ENCODE measurements around the gene SLC41A2. TPM values are rescaled to one million over a fixed set of nuclear protein-coding genes. Genes with fewer than 3 reads are reported as not detected.
A peak's percentile ranks its signal among the peaks of the same experiment; 100 is the strongest.
"Not testable (repeated sequence)": the region's sequence is repeated elsewhere in the genome, so short reads cannot be mapped to it uniquely, and the experiment has no call there.

Gene SLC41A2, protein sequence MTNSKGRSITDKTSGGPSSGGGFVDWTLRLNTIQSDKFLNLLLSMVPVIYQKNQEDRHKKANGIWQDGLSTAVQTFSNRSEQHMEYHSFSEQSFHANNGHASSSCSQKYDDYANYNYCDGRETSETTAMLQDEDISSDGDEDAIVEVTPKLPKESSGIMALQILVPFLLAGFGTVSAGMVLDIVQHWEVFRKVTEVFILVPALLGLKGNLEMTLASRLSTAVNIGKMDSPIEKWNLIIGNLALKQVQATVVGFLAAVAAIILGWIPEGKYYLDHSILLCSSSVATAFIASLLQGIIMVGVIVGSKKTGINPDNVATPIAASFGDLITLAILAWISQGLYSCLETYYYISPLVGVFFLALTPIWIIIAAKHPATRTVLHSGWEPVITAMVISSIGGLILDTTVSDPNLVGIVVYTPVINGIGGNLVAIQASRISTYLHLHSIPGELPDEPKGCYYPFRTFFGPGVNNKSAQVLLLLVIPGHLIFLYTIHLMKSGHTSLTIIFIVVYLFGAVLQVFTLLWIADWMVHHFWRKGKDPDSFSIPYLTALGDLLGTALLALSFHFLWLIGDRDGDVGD
- total RNA-seq (2014; rRNA removed; shearing (Covaris generic)), result 2.8 and 8.5 TPM in 2 replicates
- polyA plus RNA-seq (2015; cell fraction: cytosol; rRNA removed), result 2.3 and 3.7 TPM in 2 replicates
- polyA plus RNA-seq (2015; cell fraction: nucleus; rRNA removed), result 2.7 and 4.4 TPM in 2 replicates

DNA sequence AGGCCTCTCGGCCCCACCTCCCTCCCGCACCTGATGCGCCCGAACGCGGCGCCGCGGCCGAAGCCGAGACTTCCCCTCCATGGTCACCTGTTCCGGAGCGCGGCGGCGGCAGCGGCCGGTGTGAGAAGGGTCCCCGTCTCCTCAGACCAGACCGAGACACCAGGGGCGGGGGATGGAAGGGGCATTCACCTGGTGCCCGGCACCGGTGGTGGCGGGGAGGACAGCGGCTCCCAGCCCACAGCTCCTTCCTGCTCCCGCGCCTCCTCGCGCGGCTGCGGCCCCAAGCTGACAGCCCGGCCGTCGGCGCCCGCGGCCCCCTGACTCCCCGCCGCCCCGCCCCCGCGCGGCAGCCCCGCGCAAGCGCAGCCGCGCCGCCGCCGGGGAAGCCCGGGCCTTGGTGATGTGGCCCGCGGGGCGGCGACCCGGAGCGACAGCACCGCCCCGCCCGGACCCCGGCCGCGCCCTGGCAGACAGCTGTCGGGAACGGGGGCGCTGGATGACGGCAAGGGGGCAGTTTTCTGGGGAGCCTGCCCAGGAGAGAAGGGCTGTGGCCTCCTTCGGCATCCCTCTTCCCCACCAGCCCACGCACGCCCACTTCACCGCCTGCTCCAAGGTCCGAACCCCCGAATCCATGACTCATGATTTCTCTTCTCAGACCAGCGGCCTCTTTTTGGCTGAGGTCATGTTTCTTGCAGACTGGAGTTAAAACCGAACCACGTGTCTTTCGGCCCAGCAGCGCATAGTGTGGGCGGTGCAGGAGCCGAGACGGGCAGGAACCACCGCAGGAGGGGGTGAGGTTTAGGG is at the start of gene SLC41A2:
SLC41A2 (minus strand) TSS at position 290 of the 804 bp plus-strand sequence. CDS start 29,763 bp downstream, outside the sequence.
- in situ Hi-C loops (cut with HindIII; ENCODE audit: low pct_unique_long_range_greater_than_20kb, low sequenced_read_pairs), result no loop called here
- peak; percentile 58 for DNase-seq (ENCODE audit: low read depth, low spot score)

DNA sequence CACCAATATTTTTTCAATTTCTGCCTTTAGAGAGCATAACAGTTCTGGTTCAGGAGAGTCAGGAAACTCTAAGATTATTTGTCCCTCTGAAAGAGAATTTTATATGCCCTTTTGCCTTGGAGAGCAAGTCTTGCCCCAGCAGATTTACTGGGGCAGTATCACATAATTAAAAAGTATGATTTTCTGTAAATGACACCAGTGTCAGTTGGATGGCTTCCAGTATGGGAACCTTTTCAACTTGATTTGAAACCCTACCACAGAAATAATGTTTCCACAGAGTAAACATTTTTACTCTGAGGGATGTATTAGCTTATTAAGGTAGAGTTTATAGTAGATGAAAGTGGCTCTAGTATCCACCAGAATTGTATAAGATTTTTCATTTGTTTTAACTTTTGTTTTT is 43.4 kb upstream of the SLC41A2 start:
- in situ Hi-C loops (cut with HindIII; ENCODE audit: low pct_unique_long_range_greater_than_20kb, low sequenced_read_pairs), result no loop called here
- DNase-seq (ENCODE audit: low read depth, low spot score), result no peak

DNA sequence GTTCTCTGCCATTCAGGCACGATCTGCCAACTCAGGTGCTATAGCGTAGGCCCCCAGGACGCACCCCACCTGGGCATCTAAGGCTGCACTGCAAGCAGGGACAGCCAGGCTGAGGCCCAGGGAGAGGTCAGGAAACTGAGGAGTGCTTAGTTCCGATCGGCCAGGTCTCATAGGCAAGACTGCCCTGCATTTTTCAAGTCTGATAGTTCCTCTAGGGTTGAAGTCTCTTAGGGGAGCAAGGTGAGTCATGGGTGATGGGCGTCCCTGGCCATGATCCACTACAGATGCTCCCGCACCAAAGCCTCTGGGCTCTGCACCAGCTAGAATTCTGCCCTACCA is 41.2 kb upstream of the SLC41A2 start:
- in situ Hi-C loops (cut with HindIII; ENCODE audit: low pct_unique_long_range_greater_than_20kb, low sequenced_read_pairs), result no loop called here
- no peak for DNase-seq (ENCODE audit: low read depth, low spot score)

DNA sequence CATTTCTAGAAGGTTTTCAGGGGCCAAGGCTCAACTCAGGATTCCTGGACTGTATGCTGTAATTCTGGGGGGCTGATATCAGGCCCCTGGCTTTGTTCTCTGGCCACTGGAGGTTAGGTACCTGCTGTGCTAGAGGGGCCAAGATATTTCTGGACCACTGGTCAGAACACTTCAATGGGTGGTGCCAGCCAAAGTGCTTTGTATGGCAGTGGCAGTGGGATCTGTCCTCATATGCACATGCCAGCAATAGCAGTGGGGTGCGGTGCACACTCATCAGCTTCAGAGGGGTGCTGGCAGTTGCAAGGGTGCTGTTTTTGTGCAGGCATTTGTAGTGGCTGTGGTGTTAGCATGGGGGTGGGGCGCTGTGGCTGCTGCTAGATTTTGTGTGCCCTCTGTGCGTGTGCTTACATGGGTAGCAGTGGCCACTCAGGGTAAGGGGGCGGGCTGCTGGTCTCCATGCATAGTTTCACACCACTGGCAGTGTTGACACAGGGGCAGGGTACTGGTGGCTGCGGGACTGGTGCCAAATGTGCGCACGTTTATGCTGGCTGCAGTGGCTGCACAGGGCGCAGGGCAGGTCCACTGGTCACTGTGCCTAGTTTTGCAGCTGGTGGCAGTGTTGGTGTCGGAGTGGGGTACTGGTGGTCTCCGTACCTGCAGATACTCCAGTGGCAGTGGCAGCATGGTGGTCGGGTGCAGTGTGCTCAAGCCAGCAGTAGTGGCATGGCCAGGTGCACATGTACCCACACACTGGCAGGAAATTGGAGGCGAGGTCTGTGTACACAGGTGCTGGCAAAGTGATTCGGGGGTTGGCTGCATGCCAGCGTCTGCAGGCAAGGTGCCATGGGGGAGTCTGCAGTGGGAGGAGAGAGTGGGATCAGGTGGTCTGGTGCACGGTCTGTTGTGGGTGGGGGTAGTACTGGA is 40.6 kb upstream of the SLC41A2 start:
- DNase-seq (ENCODE audit: low read depth, low spot score), result no peak
- in situ Hi-C loops (cut with HindIII; ENCODE audit: low pct_unique_long_range_greater_than_20kb, low sequenced_read_pairs), result no loop called here

DNA sequence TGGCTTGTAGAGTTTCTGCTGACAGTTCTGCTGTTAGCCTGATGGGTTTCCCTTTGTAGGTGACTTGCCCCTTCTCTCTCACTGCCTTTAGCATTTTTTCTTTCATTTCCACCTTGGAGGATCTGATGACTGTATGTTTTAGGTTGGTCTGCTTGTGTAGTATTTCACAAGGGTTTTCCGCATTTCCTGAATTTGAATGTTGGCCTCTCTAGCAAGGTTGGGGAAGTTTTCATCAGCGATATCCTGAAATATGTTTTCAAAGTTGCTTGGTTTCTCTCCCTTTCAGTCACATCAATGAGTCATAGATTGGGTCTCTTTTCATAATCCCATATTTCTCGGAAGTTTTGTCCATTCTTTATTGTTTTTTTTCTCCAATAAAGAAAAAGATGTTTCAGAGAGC is 39.5 kb upstream of the SLC41A2 start:
- DNase-seq (ENCODE audit: low read depth, low spot score), result no peak
- in situ Hi-C loops (cut with HindIII; ENCODE audit: low pct_unique_long_range_greater_than_20kb, low sequenced_read_pairs), result no loop called here

DNA sequence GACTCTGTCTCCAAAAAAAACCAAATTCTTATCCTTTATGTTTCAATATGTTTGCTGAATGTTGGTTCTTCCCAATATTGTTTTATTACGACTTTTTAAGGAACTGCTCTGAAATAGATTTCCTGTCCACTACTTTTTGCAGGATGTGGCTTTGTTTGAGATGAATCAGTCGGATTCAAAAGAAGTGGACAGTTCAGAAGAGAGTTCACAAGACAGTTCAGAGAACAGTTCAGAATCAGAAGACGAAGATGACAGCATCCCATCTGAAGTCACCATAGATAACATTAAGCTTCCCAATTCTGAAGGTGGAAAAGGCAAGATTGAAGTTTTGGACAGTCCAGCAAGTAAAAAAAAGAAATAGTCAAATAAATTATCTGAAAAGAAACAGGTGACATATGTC is 36.2 kb upstream of the SLC41A2 start:
- DNase-seq (ENCODE audit: low read depth, low spot score), result no peak
- in situ Hi-C loops (cut with HindIII; ENCODE audit: low pct_unique_long_range_greater_than_20kb, low sequenced_read_pairs), result no loop called here

DNA sequence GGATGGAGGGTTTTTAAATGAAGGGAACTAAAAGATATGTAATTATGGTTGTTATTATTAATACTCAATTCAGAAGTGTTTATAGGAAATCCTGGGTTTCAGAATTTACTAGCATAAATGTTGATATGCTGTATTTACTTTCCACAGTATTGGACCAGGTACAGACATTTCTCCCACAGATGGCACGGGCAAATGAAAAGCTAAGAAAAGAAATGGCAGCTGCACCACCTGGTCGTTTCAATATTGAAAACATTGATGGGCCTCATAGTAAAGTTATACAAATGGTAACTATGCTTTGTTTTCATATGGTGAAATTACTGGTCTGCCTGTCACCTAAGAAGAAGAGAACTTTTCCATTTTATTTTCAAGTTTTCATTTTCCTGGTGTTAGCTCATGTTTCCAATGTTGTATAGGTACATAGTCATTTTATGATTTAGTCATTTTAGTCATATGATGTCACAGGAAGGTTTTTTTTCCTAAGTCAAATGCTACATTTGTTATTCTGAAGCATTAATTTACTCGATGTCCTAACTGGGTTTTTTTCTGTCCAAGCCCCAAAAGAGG is 33.6 kb upstream of the SLC41A2 start:
- in situ Hi-C loops (cut with HindIII; ENCODE audit: low pct_unique_long_range_greater_than_20kb, low sequenced_read_pairs), result no loop called here
- DNase-seq (ENCODE audit: low read depth, low spot score), result no peak

DNA sequence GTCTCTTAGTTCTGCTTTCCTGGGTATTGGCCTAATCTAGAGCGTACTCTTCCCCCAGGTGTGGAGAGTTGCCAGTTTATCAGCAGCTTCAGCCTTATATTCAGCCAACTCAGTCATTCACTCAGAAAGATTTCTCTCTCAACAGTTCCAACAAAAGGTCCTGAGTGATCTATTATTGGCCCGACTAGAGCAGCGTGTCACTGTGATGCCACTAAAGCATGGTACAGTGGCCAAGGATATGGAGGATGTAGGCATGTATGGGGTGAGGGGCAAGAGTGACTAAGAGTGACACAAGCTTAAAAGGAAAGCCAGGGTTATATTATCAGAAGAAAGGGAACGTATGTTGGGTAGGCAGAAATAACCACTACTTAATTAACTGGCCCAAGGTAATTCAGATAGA is 32.9 kb upstream of the SLC41A2 start:
- in situ Hi-C loops (cut with HindIII; ENCODE audit: low pct_unique_long_range_greater_than_20kb, low sequenced_read_pairs), result no loop called here

DNA sequence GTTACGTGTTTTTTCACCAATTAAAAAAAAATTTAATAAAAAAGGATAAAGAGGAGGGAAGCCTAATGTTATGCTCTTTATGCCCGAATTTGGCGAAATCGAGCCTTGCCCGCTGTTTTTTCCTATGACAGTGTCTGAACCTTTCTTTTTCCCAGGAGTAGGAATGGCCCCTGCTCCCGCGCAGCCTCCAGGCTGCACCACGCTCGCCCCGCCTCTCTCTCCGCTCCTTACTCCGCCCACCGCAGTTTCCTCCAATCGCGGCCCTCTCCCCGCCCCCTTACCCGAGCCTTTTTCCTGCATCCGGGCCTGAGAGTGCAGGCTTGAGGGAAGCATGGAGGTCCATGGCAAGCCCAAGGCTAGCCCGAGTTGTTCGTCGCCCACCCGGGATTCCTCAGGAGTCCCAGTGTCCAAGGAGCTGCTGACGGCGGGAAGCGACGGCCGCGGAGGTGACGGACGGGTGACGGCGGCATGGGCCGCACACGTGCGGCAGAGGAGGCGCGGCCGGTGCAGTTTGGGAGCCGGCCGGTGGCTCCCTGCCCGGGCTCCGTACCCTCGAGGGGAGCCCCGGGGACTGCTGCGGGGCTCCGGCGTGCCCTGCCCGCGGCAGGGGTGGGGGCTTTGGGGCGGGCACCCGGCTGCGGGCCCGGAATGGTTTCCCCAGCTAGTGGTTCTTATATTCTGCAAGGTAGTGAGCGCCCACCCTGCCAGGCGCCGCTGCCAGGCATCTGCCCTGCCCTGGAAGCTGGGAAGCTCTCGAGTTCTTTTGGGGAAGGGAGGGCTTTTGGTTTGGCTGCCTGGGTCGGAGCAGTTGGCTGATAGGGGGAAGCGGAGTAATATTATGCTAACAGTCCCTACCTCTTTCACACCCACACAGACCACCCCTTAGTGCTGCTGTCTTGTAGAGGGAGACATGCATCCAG is 28.2 kb upstream of the SLC41A2 start, which contains the start of gene NOPCHAP1:
NOPCHAP1 (plus strand) TSS at position 295 of the 920 bp plus-strand sequence; CDS start at position 332, 37 bp downstream.
- in situ Hi-C loops (cut with HindIII; ENCODE audit: low pct_unique_long_range_greater_than_20kb, low sequenced_read_pairs), result no loop called here
- DNase-seq (ENCODE audit: low read depth, low spot score), result peak; percentile 94

More for the DNA sequence above, 32.9 kb upstream of the SLC41A2 start:
- DNase-seq (ENCODE audit: low read depth, low spot score), result no peak

DNA sequence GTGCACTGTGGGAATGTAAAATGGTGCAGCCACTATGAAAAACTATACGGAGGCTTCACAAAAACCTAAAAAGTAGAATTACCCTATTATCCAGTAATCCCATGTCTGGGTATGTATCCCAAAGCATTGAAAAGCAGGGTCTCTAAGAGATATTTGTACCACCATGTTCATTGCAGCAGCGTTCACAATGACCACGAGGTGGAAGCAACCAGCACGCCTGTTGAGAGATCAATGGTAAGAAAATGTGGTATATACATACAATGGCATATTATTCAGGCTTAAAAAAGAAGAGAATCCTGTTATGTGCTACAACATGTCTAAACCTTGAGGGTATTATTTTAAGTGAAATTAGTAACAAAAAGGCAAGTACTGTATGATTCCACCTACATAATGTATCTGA is 27.1 kb upstream of the SLC41A2 start:
- in situ Hi-C loops (cut with HindIII; ENCODE audit: low pct_unique_long_range_greater_than_20kb, low sequenced_read_pairs), result no loop called here
- DNase-seq (ENCODE audit: low read depth, low spot score), result peak; percentile 62

DNA sequence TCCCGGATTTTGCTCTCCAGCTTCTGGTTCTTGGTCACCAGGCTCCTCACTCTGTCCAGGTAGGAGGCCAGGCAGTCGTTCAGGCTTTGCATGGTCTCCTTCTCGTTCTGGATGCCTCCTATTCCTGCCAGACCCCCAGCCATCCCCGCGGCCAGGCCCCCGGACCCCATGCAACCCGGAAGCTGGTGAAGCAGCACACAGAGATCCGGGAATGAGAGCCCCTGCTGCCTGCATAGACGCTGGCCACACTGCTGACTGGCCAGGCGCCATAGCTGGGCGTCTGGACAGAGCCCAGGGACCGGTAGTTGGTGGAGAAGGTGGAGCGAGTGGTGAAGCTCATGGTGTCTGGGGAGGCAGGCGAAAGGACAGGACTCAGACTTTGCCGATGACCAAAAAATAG is 19.6 kb upstream of the SLC41A2 start:
- DNase-seq (ENCODE audit: low read depth, low spot score); in situ Hi-C loops (cut with HindIII; ENCODE audit: low pct_unique_long_range_greater_than_20kb, low sequenced_read_pairs): not testable (repeated sequence)

DNA sequence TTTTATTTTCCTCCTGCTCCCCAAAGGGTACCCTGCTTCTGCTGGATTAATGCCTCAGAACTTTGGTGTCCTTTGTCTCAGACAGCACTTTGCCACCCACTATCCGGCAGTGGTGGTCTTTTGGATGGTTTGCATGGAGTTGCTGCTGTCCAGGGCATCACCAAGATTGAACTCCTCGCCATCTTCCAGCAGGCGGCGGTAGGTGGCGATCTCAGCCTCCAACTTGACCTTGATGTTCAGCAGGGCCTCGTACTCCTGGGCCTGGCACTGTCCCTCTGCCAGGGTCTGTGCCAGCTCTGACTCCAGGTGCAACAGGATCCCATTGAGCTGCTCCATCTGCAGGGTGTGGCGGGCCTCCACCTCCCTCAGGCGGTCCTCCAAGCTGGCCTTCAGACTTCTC is 18.6 kb upstream of the SLC41A2 start:
- peak; percentile 16 for DNase-seq (ENCODE audit: low read depth, low spot score)
- in situ Hi-C loops (cut with HindIII; ENCODE audit: low pct_unique_long_range_greater_than_20kb, low sequenced_read_pairs), result no loop called here

DNA sequence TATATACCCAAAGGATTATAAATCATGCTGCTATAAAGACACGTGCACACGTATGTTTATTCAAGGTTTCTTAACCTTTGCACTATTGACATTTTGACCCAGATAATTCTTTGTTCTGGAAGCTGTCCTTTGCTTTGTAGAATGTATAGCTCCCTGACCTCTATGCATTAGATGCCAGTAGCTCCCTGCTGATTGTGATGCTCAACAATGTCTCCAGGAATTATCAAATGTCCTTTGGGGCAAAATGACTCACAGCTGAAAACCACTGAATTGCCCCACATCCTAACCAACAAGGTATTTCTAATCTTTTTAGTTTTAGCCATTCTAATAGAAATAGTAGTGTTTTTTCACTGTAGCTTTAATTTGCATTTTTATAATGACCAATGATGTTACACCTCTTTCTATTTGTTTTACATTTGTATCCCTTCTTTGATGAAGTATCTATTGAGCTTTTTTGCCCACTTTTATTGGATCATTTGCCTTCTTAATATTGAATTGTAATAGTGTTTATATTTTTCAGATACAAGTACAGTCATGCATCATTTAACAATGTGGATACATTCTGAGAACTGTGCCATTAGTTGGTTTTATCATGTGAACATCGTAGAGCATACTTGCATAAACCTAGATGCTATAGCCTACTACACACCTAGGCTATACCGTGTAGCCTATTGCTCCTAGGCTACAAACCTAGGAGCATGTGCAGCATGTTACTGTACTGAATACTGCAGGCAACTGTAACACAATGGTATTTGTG is 17.7 kb upstream of the SLC41A2 start:
- in situ Hi-C loops (cut with HindIII; ENCODE audit: low pct_unique_long_range_greater_than_20kb, low sequenced_read_pairs), result no loop called here
- DNase-seq (ENCODE audit: low read depth, low spot score), result no peak

DNA sequence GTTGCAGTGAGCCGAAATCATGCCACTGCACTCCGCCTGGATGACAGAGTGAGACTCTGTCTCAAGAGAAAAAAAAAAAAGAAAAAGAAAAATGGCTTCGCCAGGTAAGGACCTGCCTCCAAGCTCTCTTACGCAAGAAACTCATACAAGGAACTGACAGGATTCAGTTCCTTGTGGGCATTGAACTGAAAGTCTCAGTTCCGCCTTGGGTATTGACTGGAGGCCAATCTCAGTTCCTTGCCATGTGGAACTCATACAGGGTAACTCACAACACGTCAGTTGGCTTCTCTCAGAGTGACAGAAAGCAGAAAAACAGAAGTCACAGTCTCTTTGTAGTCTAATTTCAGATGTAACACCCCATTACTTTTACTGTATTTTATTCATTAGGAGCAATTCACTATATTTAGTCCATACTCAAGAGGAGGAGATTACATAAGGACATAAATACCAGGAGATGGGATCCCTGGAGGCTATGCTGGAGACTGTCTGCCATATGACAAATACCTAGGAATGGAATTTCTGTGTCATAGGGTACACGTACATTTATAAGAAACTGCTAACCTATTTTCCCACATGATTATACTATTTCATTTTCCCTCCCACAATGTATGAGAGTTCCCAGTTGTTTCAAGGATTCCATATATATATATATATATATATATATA is 16.7 kb upstream of the SLC41A2 start:
- in situ Hi-C loops (cut with HindIII; ENCODE audit: low pct_unique_long_range_greater_than_20kb, low sequenced_read_pairs), result no loop called here
- DNase-seq (ENCODE audit: low read depth, low spot score), result no peak

DNA sequence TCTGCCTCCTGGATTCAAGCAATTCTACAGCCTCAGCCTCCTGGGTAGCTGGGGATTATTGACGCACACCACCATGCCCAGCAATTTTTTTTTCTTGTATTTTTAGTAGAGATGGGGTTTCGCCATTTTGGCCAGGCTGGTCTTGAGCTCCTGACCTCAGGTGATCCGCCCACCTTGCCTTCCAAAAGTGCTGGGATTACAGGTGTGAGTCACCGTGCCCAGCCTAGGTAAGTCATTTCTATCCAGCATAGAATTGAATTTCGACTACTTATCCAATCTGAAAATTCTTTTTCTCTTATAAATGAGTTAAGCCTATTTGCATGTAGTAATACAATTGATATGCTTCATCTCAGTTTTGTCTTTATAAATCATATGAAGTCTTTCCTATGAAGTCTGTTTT is 15.2 kb upstream of the SLC41A2 start:
- no peak for DNase-seq (ENCODE audit: low read depth, low spot score)
- in situ Hi-C loops (cut with HindIII; ENCODE audit: low pct_unique_long_range_greater_than_20kb, low sequenced_read_pairs), result no loop called here

Measured in SK-MEL-5 (cell line).